ENCODE results near the gene CGB5. TPM values are rescaled to one million over a fixed set of nuclear protein-coding genes. Genes with fewer than 3 reads are reported as not detected.

CGB5 gene
- total RNA-seq, 1 experiment from 2014 or later: not detected

DNA sequence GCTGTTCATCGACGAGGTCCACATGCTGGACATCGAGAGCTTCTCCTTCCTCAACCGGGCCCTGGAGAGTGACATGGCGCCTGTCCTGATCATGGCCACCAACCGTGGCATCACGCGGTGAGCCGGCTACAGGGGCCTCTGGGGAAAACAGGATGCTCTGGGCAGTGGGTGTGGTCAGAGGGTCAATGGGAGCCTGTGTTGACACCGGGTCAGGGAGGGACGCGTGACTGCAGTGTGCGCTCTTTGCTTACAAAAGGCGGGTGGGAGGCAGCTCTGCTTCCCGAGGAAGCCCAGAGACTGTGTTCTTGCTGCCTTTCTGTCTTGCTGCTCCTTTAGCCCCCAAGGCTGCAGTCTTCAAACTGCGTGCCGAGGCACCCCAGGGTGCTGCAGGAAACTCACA is 32.5 kb upstream of the CGB5 start:
- intact Hi-C loops (cut with micrococcal nuclease; ENCODE audit: unreplicated experiment): no loop called here
- CTCF ChIA-PET: no interaction called here
- Histone ChIP-seq H3K4me1 (ENCODE audit: insufficient read depth, low read length, poor library complexity, severe bottlenecking) (no peaks in the 10 kb centered on the region), H3K27me3 (replicated peaks; ENCODE audit: insufficient read depth, low read depth, low read length, poor library complexity) (no peaks in the 10 kb centered on the region), H3K27ac (ENCODE audit: low read depth, low read length, poor library complexity, severe bottlenecking) (no peak overlapping the region), H3K36me3 (ENCODE audit: insufficient read depth, low read length, poor library complexity, severe bottlenecking) (peaks cover 45% of the 10 kb centered on the region), H3K9me3 (ENCODE audit: low read depth, low read length, poor library complexity, severe bottlenecking) (no peaks in the 10 kb centered on the region), H3K4me3 (ENCODE audit: low read depth, low read length, poor library complexity, severe bottlenecking) (no peak overlapping the region)
- POLR2A ChIA-PET (ENCODE audit: low non-redundant PET): no interaction called here
- DNase-seq (ENCODE audit: low spot score): no peak
- TF ChIP-seq, protein P1, sequence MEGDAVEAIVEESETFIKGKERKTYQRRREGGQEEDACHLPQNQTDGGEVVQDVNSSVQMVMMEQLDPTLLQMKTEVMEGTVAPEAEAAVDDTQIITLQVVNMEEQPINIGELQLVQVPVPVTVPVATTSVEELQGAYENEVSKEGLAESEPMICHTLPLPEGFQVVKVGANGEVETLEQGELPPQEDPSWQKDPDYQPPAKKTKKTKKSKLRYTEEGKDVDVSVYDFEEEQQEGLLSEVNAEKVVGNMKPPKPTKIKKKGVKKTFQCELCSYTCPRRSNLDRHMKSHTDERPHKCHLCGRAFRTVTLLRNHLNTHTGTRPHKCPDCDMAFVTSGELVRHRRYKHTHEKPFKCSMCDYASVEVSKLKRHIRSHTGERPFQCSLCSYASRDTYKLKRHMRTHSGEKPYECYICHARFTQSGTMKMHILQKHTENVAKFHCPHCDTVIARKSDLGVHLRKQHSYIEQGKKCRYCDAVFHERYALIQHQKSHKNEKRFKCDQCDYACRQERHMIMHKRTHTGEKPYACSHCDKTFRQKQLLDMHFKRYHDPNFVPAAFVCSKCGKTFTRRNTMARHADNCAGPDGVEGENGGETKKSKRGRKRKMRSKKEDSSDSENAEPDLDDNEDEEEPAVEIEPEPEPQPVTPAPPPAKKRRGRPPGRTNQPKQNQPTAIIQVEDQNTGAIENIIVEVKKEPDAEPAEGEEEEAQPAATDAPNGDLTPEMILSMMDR (conservative IDR thresholded peaks at IDR 0.05; ENCODE audit: low read depth, low read length): no peak
- TF ChIP-seq EZH2 (IDR thresholded peaks at IDR 0.05; ENCODE audit: borderline replicate concordance, low read depth, low read length, poor library complexity, severe bottlenecking): no peak
- BruUV-seq (replicated peaks): no TSS peak

DNA sequence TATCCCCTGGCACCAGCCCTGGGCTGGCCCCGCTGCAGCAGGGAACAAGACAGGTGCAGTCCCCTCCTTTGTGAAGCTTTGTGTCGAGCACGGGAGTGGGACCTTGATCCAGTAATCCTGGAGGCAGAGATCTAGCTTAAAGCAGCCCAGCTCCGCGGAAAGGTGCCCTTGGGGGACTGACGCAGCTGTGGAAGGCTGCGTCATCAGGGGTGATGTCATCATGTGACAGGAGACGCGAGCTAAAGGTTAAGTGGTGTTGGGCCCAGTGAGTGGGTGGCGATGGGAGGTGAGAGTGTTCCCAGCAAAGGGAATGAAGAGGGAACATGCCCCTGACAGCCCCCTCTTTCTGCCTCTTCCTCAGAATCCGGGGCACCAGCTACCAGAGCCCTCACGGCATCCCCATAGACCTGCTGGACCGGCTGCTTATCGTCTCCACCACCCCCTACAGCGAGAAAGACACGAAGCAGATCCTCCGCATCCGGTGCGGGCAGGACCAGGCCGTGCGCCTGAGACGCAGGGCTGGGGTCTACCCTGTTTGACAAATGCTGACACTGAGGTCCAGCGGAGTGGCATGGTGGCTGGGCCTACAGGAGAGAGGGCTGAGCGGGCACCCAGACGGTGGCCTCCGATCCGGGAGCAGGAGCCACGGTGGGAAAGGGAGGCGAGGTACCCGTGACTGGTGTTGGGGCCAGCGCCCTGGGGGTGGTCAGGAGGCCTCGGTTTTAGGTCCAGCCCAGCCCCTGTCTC is 29.4 kb upstream of the CGB5 start:
- intact Hi-C loops (cut with micrococcal nuclease; ENCODE audit: unreplicated experiment): no loop called here
- BruUV-seq (replicated peaks): no TSS peak
- Histone ChIP-seq H3K4me3 (ENCODE audit: low read depth, low read length, poor library complexity, severe bottlenecking) (no peak overlapping the region), H3K27ac (ENCODE audit: low read depth, low read length, poor library complexity, severe bottlenecking) (no peak overlapping the region), H3K36me3 (ENCODE audit: insufficient read depth, low read length, poor library complexity, severe bottlenecking) (peaks cover 33% of the 10 kb centered on the region), H3K9me3 (ENCODE audit: low read depth, low read length, poor library complexity, severe bottlenecking) (no peaks in the 10 kb centered on the region), H3K27me3 (replicated peaks; ENCODE audit: insufficient read depth, low read depth, low read length, poor library complexity) (no peaks in the 10 kb centered on the region), H3K4me1 (ENCODE audit: insufficient read depth, low read length, poor library complexity, severe bottlenecking) (peaks cover 12% of the 10 kb centered on the region)
- no peak for TF ChIP-seq EZH2 (IDR thresholded peaks at IDR 0.05; ENCODE audit: borderline replicate concordance, low read depth, low read length, poor library complexity, severe bottlenecking)
- TF ChIP-seq, protein P1 (conservative IDR thresholded peaks at IDR 0.05; ENCODE audit: low read depth, low read length): no peak
- CTCF ChIA-PET: no interaction called here
- POLR2A ChIA-PET (ENCODE audit: low non-redundant PET): interaction anchor here (0.7 kb wide), 1 partner anchor 579 kb away, joined by 3 read pairs; no protein-coding TSS in a partner anchor
- DNase-seq (ENCODE audit: low spot score): no peak

DNA sequence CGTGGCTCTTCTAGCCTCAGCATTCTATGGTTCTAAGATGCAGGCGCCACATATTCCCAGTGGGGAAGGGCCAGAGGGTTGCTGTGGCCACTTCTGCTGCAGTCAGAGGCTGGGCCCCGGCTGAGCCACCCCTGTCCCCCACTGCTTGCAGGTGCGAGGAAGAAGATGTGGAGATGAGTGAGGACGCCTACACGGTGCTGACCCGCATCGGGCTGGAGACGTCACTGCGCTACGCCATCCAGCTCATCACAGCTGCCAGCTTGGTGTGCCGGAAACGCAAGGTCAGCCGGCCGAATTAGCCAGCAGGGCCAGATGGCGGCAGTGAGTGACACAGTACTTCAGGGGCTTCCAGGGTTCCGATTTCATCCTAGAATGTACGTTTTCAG is 28.8 kb upstream of the CGB5 start:
- ChIA-PET CTCF (no interaction called here), POLR2A (ENCODE audit: low non-redundant PET) (interaction anchor here (0.7 kb wide), 1 partner anchor 579 kb away, joined by 3 read pairs; no protein-coding TSS in a partner anchor)
- Histone ChIP-seq H3K4me1 (ENCODE audit: insufficient read depth, low read length, poor library complexity, severe bottlenecking) (peaks cover 15% of the 10 kb centered on the region), H3K9me3 (ENCODE audit: low read depth, low read length, poor library complexity, severe bottlenecking) (no peaks in the 10 kb centered on the region), H3K4me3 (ENCODE audit: low read depth, low read length, poor library complexity, severe bottlenecking) (no peak overlapping the region), H3K27me3 (replicated peaks; ENCODE audit: insufficient read depth, low read depth, low read length, poor library complexity) (no peaks in the 10 kb centered on the region), H3K36me3 (ENCODE audit: insufficient read depth, low read length, poor library complexity, severe bottlenecking) (peaks cover 28% of the 10 kb centered on the region), H3K27ac (ENCODE audit: low read depth, low read length, poor library complexity, severe bottlenecking) (no peak overlapping the region)
- BruUV-seq (replicated peaks): no TSS peak
- TF ChIP-seq, protein P1 (conservative IDR thresholded peaks at IDR 0.05; ENCODE audit: low read depth, low read length): no peak
- TF ChIP-seq EZH2 (IDR thresholded peaks at IDR 0.05; ENCODE audit: borderline replicate concordance, low read depth, low read length, poor library complexity, severe bottlenecking): no peak
- intact Hi-C loops (cut with micrococcal nuclease; ENCODE audit: unreplicated experiment): no loop called here
- DNase-seq (ENCODE audit: low spot score): no peak

Measured in A673 (cell line).